AG04449 (cell line): ENCODE measurements around the gene ATP2A3.

Experiments used
- CTCF ChIA-PET: fragments of 350-600 bp; formaldehyde crosslinking; extraction: SDS; loops from one replicate; lab custom pipeline; 2021; ENCODE audit warnings: antibody characterized with exemption; lab: Yijun Ruan, JAX
- POLR2A ChIA-PET: fragments of 400-600, 350-600 bp; formaldehyde crosslinking; extraction: SDS; loops from one replicate; lab custom pipeline; 2020; ENCODE audit warnings: antibody characterized with exemption, inconsistent platforms; lab: Yijun Ruan, JAX
- DNase-seq: peaks from one replicate; pipeline ENCODE4 v3.0.0-alpha.2; 2010; ENCODE audit warnings: low read depth, low spot score
- H3K4me3 ChIP-seq: 2 replicates; pipeline ENCODE4 v1.5.1; 2011; ENCODE audit warnings: low read depth, mild to moderate bottlenecking, control low read depth, low read length
- CTCF ChIP-seq: IDR thresholded peaks from one replicate; pipeline ENCODE4 v1.5.1; 2011; ENCODE audit warnings: mild to moderate bottlenecking, moderate library complexity, low read length, control low read depth, inconsistent platforms; ENCODE audit not compliant: insufficient read depth; ENCODE audit errors: missing control alignments

ATP2A3 gene

GRCh38 chr17:3969963-3970362 lies 5.7 kb upstream of the ATP2A3 start:
- no peak for DNase-seq
- POLR2A ChIA-PET, result no interaction called here

GRCh38 chr17:3968886-3969524 lies 4.8 kb upstream of the ATP2A3 start:
- POLR2A ChIA-PET, result no interaction called here
- no peak for DNase-seq
- TF ChIP-seq CTCF, result no peak
- H3K4me3 ChIP-seq, result no peak overlapping the region
- CTCF ChIA-PET, result no interaction called here

More at GRCh38 chr17:3969963-3970362, 5.7 kb upstream of the ATP2A3 start:
- CTCF ChIA-PET, result no interaction called here
- no peak overlapping the region for H3K4me3 ChIP-seq
- TF ChIP-seq CTCF, result no peak

- ChIA-PET CTCF (no interaction called here), POLR2A (no interaction called here)
- no peak overlapping the region for H3K4me3 ChIP-seq
- DNase-seq, result no peak
- no peak for TF ChIP-seq CTCF
Observed at GRCh38 chr17:3968015-3968414, 3.8 kb upstream of the ATP2A3 start.

- ChIA-PET POLR2A (no interaction called here), CTCF (interaction anchor here (1.4 kb wide), 1 partner anchor 27 kb away, joined by 3 read pairs; no protein-coding TSS in a partner anchor)
- H3K4me3 ChIP-seq, result no peak overlapping the region
- no peak for TF ChIP-seq CTCF
- no peak for DNase-seq
Observed at GRCh38 chr17:3966720-3967363, 2.6 kb upstream of the ATP2A3 start.

- TF ChIP-seq CTCF, result no peak
- ChIA-PET CTCF (interaction anchor here (0.7 to 1.6 kb wide), 2 partner anchors 9 to 30 kb away, joined by 3 read pairs; no protein-coding TSS in a partner anchor), POLR2A (interaction anchor here (0.5 kb wide), 1 partner anchor 21 kb away, joined by 3 read pairs; no protein-coding TSS in a partner anchor)
- no peak for DNase-seq
- H3K4me3 ChIP-seq, result peak overlapping the region; percentile 44
Observed at GRCh38 chr17:3965118-3965800, 1.0 kb upstream of the ATP2A3 start.
